Type B pancreatic cell (in vitro differentiated cells): ENCODE measurements around the gene GRIK2. TPM values are rescaled to one million over a fixed set of nuclear protein-coding genes. Genes with fewer than 3 reads are reported as not detected.

Source experiments
- DNase-seq: peaks from one replicate; pipeline ENCODE4 v3.0.0; 2021; ENCODE audit warnings: mixed read lengths; ENCODE audit not compliant: unreplicated experiment; ENCODE audit errors: extremely low spot score
- H3K27ac Mint-ChIP-seq: 2 replicates; pipeline ENCODE4 v1.8.0; 2021; ENCODE audit warnings: mild to moderate bottlenecking, mixed read lengths
- H3K27me3 Mint-ChIP-seq: 2 replicates; pipeline ENCODE4 v1.8.0; 2021; ENCODE audit warnings: mixed read lengths
- H3K36me3 Mint-ChIP-seq: 2 replicates; pipeline ENCODE4 v1.8.0; 2021; ENCODE audit warnings: mixed read lengths
- H3K4me1 Mint-ChIP-seq: one replicate; pipeline ENCODE4 v1.8.0; 2021; ENCODE audit warnings: mixed read lengths; ENCODE audit not compliant: unreplicated experiment
- H3K4me3 Mint-ChIP-seq: 2 replicates; pipeline ENCODE4 v1.8.0; 2021; ENCODE audit warnings: mild to moderate bottlenecking, mixed read lengths
- H3K9me3 Mint-ChIP-seq: 2 replicates; pipeline ENCODE4 v1.8.0; 2021; ENCODE audit warnings: mixed read lengths
- total RNA-seq: library from RNA; stranded (reverse); gene quantifications from 2 replicates; pipeline ENCODE4 v1.2.1, GENCODE V29; 2021; ENCODE audit warnings: low replicate concordance
- TF ChIP-seq, protein P1 (sequence below): fragments of 200-600 bp; sonication (generic); conservative IDR thresholded peaks from 2 replicates; pipeline ENCODE4 v1.5.0; 2021; ENCODE audit warnings: antibody characterized with exemption, mild to moderate bottlenecking

The GRIK2 gene
- total RNA-seq, 1 donor from 2014 or later, result 4.8 TPM

GRCh38 chr6:101803136-101803535 lies 409.6 kb downstream of the GRIK2 start:
- Mint-ChIP-seq H3K27ac (no peak overlapping the region), H3K9me3 (no peaks in the 10 kb centered on the region), H3K4me1 (no peaks in the 10 kb centered on the region), H3K27me3 (no peaks in the 10 kb centered on the region), H3K36me3 (no peaks in the 10 kb centered on the region), H3K4me3 (no peak overlapping the region)
- TF ChIP-seq, protein P1, sequence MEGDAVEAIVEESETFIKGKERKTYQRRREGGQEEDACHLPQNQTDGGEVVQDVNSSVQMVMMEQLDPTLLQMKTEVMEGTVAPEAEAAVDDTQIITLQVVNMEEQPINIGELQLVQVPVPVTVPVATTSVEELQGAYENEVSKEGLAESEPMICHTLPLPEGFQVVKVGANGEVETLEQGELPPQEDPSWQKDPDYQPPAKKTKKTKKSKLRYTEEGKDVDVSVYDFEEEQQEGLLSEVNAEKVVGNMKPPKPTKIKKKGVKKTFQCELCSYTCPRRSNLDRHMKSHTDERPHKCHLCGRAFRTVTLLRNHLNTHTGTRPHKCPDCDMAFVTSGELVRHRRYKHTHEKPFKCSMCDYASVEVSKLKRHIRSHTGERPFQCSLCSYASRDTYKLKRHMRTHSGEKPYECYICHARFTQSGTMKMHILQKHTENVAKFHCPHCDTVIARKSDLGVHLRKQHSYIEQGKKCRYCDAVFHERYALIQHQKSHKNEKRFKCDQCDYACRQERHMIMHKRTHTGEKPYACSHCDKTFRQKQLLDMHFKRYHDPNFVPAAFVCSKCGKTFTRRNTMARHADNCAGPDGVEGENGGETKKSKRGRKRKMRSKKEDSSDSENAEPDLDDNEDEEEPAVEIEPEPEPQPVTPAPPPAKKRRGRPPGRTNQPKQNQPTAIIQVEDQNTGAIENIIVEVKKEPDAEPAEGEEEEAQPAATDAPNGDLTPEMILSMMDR, result no peak
- DNase-seq, result no peak

DNA sequence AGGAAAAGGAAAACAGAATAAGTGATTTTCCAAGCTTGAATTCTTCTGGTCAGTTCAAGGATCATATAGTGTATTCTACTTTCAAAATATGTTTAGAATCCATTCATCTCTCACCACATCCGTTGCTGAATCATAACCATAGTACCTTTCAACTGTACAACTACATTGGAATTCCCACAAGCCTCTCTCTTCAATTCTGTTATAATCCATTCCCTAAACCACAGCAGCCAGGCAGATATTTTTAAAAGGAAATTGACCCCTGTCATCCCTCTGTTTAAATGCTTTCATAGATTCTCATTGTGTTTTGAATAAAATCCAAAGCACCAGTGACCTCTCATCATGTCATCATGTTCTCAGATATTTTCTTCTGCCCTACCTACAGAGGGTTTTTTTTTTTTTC lies 412.7 kb downstream of the GRIK2 start:
- no peak for DNase-seq
- Mint-ChIP-seq H3K9me3 (no peaks in the 10 kb centered on the region), H3K4me1 (no peaks in the 10 kb centered on the region), H3K27ac (no peak overlapping the region), H3K27me3 (no peaks in the 10 kb centered on the region), H3K4me3 (no peak overlapping the region), H3K36me3 (no peaks in the 10 kb centered on the region)
- TF ChIP-seq, protein P1, result no peak

- Mint-ChIP-seq H3K36me3 (no peaks in the 10 kb centered on the region), H3K27me3 (no peaks in the 10 kb centered on the region), H3K27ac (no peak overlapping the region), H3K4me3 (no peak overlapping the region), H3K9me3 (no peaks in the 10 kb centered on the region), H3K4me1 (no peaks in the 10 kb centered on the region)
- TF ChIP-seq, protein P1, result no peak
- DNase-seq, result no peak
Measured at GRCh38 chr6:101811108-101811507, 417.6 kb downstream of the GRIK2 start.

DNA sequence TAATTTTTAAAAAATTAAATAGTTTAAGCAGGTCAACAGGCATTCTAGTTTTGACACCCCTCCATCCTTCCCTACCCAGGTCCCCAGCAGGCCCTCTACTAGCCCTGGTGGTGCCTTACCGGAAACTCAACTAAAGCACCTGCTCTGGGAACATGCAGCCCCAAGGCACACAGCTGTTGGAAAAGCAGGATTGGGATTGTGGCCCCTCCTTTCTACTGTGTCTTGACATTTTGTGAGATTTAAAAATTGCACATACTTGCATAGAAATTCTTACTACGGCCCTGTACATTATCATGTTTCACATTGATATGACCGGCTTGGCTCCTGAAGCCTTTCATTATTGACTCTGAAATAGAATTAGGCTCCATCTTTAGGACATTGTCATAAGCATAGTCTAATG lies 423.2 kb downstream of the GRIK2 start:
- H3K9me3 Mint-ChIP-seq, result no peaks in the 10 kb centered on the region
- H3K4me3 Mint-ChIP-seq, result no peak overlapping the region
- H3K36me3 Mint-ChIP-seq, result no peaks in the 10 kb centered on the region
- TF ChIP-seq, protein P1, result no peak
- no peaks in the 10 kb centered on the region for H3K4me1 Mint-ChIP-seq
- DNase-seq, result no peak
- no peaks in the 10 kb centered on the region for H3K27me3 Mint-ChIP-seq
- no peak overlapping the region for H3K27ac Mint-ChIP-seq

- TF ChIP-seq, protein P1, result no peak
- no peaks in the 10 kb centered on the region for H3K9me3 Mint-ChIP-seq
- no peaks in the 10 kb centered on the region for H3K36me3 Mint-ChIP-seq
- H3K4me1 Mint-ChIP-seq, result no peaks in the 10 kb centered on the region
- no peaks in the 10 kb centered on the region for H3K27me3 Mint-ChIP-seq
- DNase-seq, result no peak
- H3K27ac Mint-ChIP-seq, result no peak overlapping the region
- no peak overlapping the region for H3K4me3 Mint-ChIP-seq
Measured at GRCh38 chr6:101818051-101818450, 424.5 kb downstream of the GRIK2 start.
